ENCODE measurements around the gene AK8. TPM values are rescaled to one million over a fixed set of nuclear protein-coding genes. Genes with fewer than 3 reads are reported as not detected.

Gene AK8
- total and polyA plus RNA-seq, 9 of the 15 experiments (the other 6 are each of a cell fraction or from before 2014, with no cell fraction given), result 0.06 to 0.37 TPM; not detected in 7

GRCh38 chr9:132877824-132878694 is at the start of gene AK8 (continued):
- TF ChIP-seq ZBTB40 (IDR thresholded peaks at IDR 0.05) (peak; percentile 37; the same call in 1 of the 2 replicates), ZBTB40 (CRISPR knock-in tag; IDR thresholded peaks at IDR 0.05) (no peak), CUX1 (CRISPR knock-in tag; IDR thresholded peaks at IDR 0.05) (no peak), SAP30 (IDR thresholded peaks at IDR 0.05; ENCODE audit: borderline replicate concordance, insufficient read depth, low read depth, low read length, poor library complexity, severe bottlenecking) (peak; percentile 88), ZNF785 (CRISPR knock-in tag; IDR thresholded peaks at IDR 0.05) (no peak), MCM3 (IDR thresholded peaks at IDR 0.05) (no peak), FOXK2 (conservative IDR thresholded peaks at IDR 0.05 in 1 of 2, IDR thresholded peaks at IDR 0.05 in 1 of 2; ENCODE audit: low read depth in 2 of 2) (no peak), SMARCC2 (IDR thresholded peaks at IDR 0.05; ENCODE audit: low read depth) (no peak), THAP12 (CRISPR knock-in tag; IDR thresholded peaks at IDR 0.05) (0 out of 2 replicates have a peak, but pooled peaks have one; percentile 15)

All from K562 (cell line).